ENCODE measurements around the gene GPATCH11. TPM values are rescaled to one million over a fixed set of nuclear protein-coding genes. Genes with fewer than 3 reads are reported as not detected.

The GPATCH11 gene
- total RNA-seq, 2 donors from 2014 or later: 7.1 to 7.3 TPM

GRCh38 chr2:37060446-37060845 is 23.9 kb upstream of the GPATCH11 start:
- intact Hi-C loops (cut with DNase I): no loop called here
- Histone ChIP-seq H3K27ac (no peak overlapping the region), H3K4me3 (no peak overlapping the region), H3K9me3 (no peaks in the 10 kb centered on the region), H3K9ac (ENCODE audit: low read depth in 2 of 2, low read length in 2 of 2) (no peak overlapping the region), H3K36me3 (peaks cover 26% of the 10 kb centered on the region), H3K4me1 (no peaks in the 10 kb centered on the region), H3K27me3 (no peaks in the 10 kb centered on the region)
- DNase-seq: no peak
- TF ChIP-seq CTCF (IDR thresholded peaks at IDR 0.05): no peak

GRCh38 chr2:37061013-37061711 is 23.2 kb upstream of the GPATCH11 start:
- no peak overlapping the region for H3K9ac ChIP-seq (ENCODE audit: low read depth in 2 of 2, low read length in 2 of 2)
- H3K36me3 ChIP-seq: peaks cover 21% of the 10 kb centered on the region
- TF ChIP-seq CTCF (IDR thresholded peaks at IDR 0.05): no peak
- intact Hi-C loops (cut with DNase I): no loop called here
- H3K9me3 ChIP-seq: no peaks in the 10 kb centered on the region
- DNase-seq: no peak
- no peaks in the 10 kb centered on the region for H3K27me3 ChIP-seq
- no peak overlapping the region for H3K27ac ChIP-seq
- H3K4me1 ChIP-seq: no peaks in the 10 kb centered on the region
- no peak overlapping the region for H3K4me3 ChIP-seq

- no peak for TF ChIP-seq CTCF (IDR thresholded peaks at IDR 0.05)
- no peak overlapping the region for H3K27ac ChIP-seq
- peaks cover 18% of the 10 kb centered on the region for H3K36me3 ChIP-seq
- intact Hi-C loops (cut with DNase I): no loop called here
- DNase-seq: no peak
- no peaks in the 10 kb centered on the region for H3K27me3 ChIP-seq
- H3K9me3 ChIP-seq: no peaks in the 10 kb centered on the region
- H3K9ac ChIP-seq (ENCODE audit: low read depth in 2 of 2, low read length in 2 of 2): no peak overlapping the region
- H3K4me3 ChIP-seq: no peak overlapping the region
- H3K4me1 ChIP-seq: no peaks in the 10 kb centered on the region
Measured at GRCh38 chr2:37061776-37062175, 22.5 kb upstream of the GPATCH11 start.

GRCh38 chr2:37068686-37069085 is 15.6 kb upstream of the GPATCH11 start:
- H3K9me3 ChIP-seq: no peaks in the 10 kb centered on the region
- H3K4me1 ChIP-seq: no peaks in the 10 kb centered on the region
- H3K27me3 ChIP-seq: no peaks in the 10 kb centered on the region
- intact Hi-C loops (cut with DNase I): no loop called here
- TF ChIP-seq CTCF (IDR thresholded peaks at IDR 0.05): no peak
- H3K36me3 ChIP-seq: peaks cover 6% of the 10 kb centered on the region
- no peak overlapping the region for H3K4me3 ChIP-seq
- no peak for DNase-seq
- no peak overlapping the region for H3K9ac ChIP-seq (ENCODE audit: low read depth in 2 of 2, low read length in 2 of 2)
- no peak overlapping the region for H3K27ac ChIP-seq

DNA sequence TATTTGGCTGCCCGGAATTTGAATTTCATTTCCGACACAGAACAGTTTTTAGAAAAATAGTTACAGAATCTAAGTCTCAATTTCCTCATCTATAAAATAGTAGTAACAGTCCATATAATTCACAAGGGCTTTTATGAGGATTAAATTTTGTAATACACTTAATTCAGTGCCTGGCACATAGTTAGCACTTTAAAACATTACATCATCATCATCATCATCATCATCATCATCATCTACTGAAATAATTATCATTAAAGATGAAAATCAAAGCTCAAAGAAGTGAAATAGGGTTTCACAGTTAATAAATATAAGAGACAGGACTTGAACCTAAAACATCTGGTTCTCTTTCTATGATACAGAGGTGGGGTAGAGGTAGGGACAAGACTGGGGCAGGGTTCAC is 13.4 kb upstream of the GPATCH11 start:
- intact Hi-C loops (cut with DNase I): no loop called here
- Histone ChIP-seq H3K27me3 (no peaks in the 10 kb centered on the region), H3K36me3 (no peaks in the 10 kb centered on the region), H3K27ac (no peak overlapping the region), H3K4me3 (no peak overlapping the region), H3K4me1 (no peaks in the 10 kb centered on the region), H3K9ac (ENCODE audit: low read depth in 2 of 2, low read length in 2 of 2) (no peak overlapping the region), H3K9me3 (no peaks in the 10 kb centered on the region)
- TF ChIP-seq CTCF (IDR thresholded peaks at IDR 0.05): no peak
- no peak for DNase-seq
